OCI-LY1 (cell line): ENCODE measurements around the gene POLE4.

Source experiments
- EZH2 ChIP-seq: fragments of 200-600 bp; sonication (generic), shearing (Covaris generic); IDR thresholded peaks from 2 replicates; pipeline ENCODE4 v1.8.0; 2017; ENCODE audit warnings: borderline replicate concordance, mixed run types, mild to moderate bottlenecking, antibody characterized with exemption, low read length, moderate library complexity, mixed read lengths
- TF ChIP-seq, protein P1 (sequence below): fragments of 200-600 bp; sonication (generic), shearing (Covaris generic); IDR thresholded peaks from 2 replicates; pipeline ENCODE4 v1.5.1; 2017; ENCODE audit warnings: mild to moderate bottlenecking, antibody characterized with exemption, low read length, moderate library complexity, mixed read lengths

GRCh38 chr2:74951211-74951754, 7.2 kb upstream of the POLE4 start:
- TF ChIP-seq, protein P1, sequence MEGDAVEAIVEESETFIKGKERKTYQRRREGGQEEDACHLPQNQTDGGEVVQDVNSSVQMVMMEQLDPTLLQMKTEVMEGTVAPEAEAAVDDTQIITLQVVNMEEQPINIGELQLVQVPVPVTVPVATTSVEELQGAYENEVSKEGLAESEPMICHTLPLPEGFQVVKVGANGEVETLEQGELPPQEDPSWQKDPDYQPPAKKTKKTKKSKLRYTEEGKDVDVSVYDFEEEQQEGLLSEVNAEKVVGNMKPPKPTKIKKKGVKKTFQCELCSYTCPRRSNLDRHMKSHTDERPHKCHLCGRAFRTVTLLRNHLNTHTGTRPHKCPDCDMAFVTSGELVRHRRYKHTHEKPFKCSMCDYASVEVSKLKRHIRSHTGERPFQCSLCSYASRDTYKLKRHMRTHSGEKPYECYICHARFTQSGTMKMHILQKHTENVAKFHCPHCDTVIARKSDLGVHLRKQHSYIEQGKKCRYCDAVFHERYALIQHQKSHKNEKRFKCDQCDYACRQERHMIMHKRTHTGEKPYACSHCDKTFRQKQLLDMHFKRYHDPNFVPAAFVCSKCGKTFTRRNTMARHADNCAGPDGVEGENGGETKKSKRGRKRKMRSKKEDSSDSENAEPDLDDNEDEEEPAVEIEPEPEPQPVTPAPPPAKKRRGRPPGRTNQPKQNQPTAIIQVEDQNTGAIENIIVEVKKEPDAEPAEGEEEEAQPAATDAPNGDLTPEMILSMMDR, result no peak
- no peak for TF ChIP-seq EZH2
